OCI-LY1 (cell line): ENCODE measurements around the gene CDH13.

ENCODE experiments used
- H2AFZ ChIP-seq: fragments of 200-600 bp; sonication (generic), shearing (Covaris generic); 2 replicates; pipeline ENCODE4 v1.6.0; 2014; ENCODE audit warnings: antibody characterized with exemption, mild to moderate bottlenecking, low read length
- H3F3A ChIP-seq: fragments of 200-600 bp; sonication (generic), shearing (Covaris generic); 2 replicates; pipeline ENCODE4 v1.6.0; 2014; ENCODE audit warnings: mild to moderate bottlenecking, antibody characterized with exemption, low read length, moderate library complexity; ENCODE audit not compliant: insufficient read depth
- H3K27ac ChIP-seq: fragments of 200-600 bp; sonication (generic); 2 replicates; pipeline ENCODE4 v1.5.1; 2014; ENCODE audit warnings: low read length, mixed run types, mild to moderate bottlenecking, low read depth; ENCODE audit not compliant: poor library complexity, severe bottlenecking
- H3K27me3 ChIP-seq: fragments of 200-600 bp; sonication (generic); 2 replicates; pipeline ENCODE4 v1.6.0; 2014; ENCODE audit warnings: antibody characterized with exemption, mild to moderate bottlenecking, low read length, moderate library complexity; ENCODE audit not compliant: insufficient read depth
- H3K36me3 ChIP-seq: fragments of 200-600 bp; sonication (generic); 2 replicates; pipeline ENCODE4 v1.6.1; 2014; ENCODE audit warnings: mild to moderate bottlenecking, antibody characterized with exemption, low read length, moderate library complexity, mixed read lengths; ENCODE audit not compliant: insufficient read depth
- H3K4me1 ChIP-seq: fragments of 200-600 bp; sonication (generic); 2 replicates; pipeline ENCODE4 v1.5.1; 2014; ENCODE audit warnings: mild to moderate bottlenecking, low read length, moderate library complexity; ENCODE audit not compliant: insufficient read depth, severe bottlenecking
- H3K4me2 ChIP-seq: fragments of 200-600 bp; sonication (generic), shearing (Covaris generic); 2 replicates; pipeline ENCODE4 v1.6.1; 2014; ENCODE audit warnings: low read length
- H3K4me3 ChIP-seq: fragments of 200-600 bp; sonication (generic); 2 replicates; pipeline ENCODE4 v1.5.1; 2014; ENCODE audit warnings: low read length, low read depth, mild to moderate bottlenecking, mixed read lengths; ENCODE audit not compliant: poor library complexity, severe bottlenecking
- H3K79me2 ChIP-seq: fragments of 200-600 bp; shearing (Covaris generic); 2 replicates; pipeline ENCODE4 v1.6.1; 2016; ENCODE audit warnings: mixed run types, low read length, mixed read lengths; ENCODE audit not compliant: insufficient read depth
- H3K9ac ChIP-seq: fragments of 200-600 bp; sonication (generic), shearing (Covaris generic); 2 replicates; pipeline ENCODE4 v1.6.1; 2014; ENCODE audit warnings: mild to moderate bottlenecking, low read length, mixed read lengths
- H3K9me2 ChIP-seq: fragments of 200-600 bp; sonication (generic), shearing (Covaris generic); 2 replicates; pipeline ENCODE4 v1.6.1; 2014; ENCODE audit warnings: low read depth, mild to moderate bottlenecking, low read length, mixed read lengths
- H3K9me3 ChIP-seq: fragments of 200-600 bp; shearing (Covaris generic); 2 replicates; pipeline ENCODE4 v1.6.1; 2014; ENCODE audit warnings: low read length, mixed read lengths
- H4K20me1 ChIP-seq: fragments of 200-600 bp; sonication (generic), shearing (Covaris generic); 2 replicates; pipeline ENCODE4 v1.6.0; 2016; ENCODE audit warnings: mild to moderate bottlenecking, low read length; ENCODE audit not compliant: insufficient read depth
- EZH2 ChIP-seq: fragments of 200-600 bp; sonication (generic), shearing (Covaris generic); IDR thresholded peaks from 2 replicates; pipeline ENCODE4 v1.8.0; 2017; ENCODE audit warnings: borderline replicate concordance, mixed run types, mild to moderate bottlenecking, antibody characterized with exemption, low read length, moderate library complexity, mixed read lengths
- TF ChIP-seq, protein P1 (sequence below): fragments of 200-600 bp; sonication (generic), shearing (Covaris generic); IDR thresholded peaks from 2 replicates; pipeline ENCODE4 v1.5.1; 2017; ENCODE audit warnings: mild to moderate bottlenecking, antibody characterized with exemption, low read length, moderate library complexity, mixed read lengths

The CDH13 gene

DNA sequence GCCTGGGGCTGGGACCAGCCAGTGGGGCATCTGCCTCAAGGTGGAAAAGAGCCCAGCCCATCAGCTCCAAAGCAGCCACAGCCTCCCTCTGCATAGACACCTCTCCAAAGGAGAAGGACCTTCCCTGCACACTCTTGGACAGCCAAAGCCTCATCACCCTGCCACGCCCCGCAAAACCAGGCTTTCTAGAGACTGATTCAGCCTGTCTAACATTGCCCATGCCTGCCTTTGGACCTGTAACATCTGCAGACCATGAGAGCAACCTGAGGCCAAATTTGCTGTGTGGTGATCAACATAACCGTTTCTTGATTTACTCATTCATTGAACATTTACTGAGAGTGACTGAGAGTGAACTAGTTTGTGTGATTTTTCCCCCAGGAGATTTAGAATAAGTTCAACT is 961.3 kb downstream of the CDH13 start:
- H3K9ac ChIP-seq, result no peak overlapping the region
- no peaks in the 10 kb centered on the region for H3K4me1 ChIP-seq
- no peaks in the 10 kb centered on the region for H3K27me3 ChIP-seq
- H3K79me2 ChIP-seq, result no peaks in the 10 kb centered on the region
- no peaks in the 10 kb centered on the region for H3K9me3 ChIP-seq
- H4K20me1 ChIP-seq, result no peaks in the 10 kb centered on the region
- H3K27ac ChIP-seq, result no peak overlapping the region
- no peak overlapping the region for H3K4me2 ChIP-seq
- H3K4me3 ChIP-seq, result no peak overlapping the region
- H2AFZ ChIP-seq, result no peak overlapping the region
- TF ChIP-seq EZH2, result no peak
- TF ChIP-seq, protein P1, sequence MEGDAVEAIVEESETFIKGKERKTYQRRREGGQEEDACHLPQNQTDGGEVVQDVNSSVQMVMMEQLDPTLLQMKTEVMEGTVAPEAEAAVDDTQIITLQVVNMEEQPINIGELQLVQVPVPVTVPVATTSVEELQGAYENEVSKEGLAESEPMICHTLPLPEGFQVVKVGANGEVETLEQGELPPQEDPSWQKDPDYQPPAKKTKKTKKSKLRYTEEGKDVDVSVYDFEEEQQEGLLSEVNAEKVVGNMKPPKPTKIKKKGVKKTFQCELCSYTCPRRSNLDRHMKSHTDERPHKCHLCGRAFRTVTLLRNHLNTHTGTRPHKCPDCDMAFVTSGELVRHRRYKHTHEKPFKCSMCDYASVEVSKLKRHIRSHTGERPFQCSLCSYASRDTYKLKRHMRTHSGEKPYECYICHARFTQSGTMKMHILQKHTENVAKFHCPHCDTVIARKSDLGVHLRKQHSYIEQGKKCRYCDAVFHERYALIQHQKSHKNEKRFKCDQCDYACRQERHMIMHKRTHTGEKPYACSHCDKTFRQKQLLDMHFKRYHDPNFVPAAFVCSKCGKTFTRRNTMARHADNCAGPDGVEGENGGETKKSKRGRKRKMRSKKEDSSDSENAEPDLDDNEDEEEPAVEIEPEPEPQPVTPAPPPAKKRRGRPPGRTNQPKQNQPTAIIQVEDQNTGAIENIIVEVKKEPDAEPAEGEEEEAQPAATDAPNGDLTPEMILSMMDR, result no peak
- H3F3A ChIP-seq, result no peaks in the 10 kb centered on the region
- no peaks in the 10 kb centered on the region for H3K9me2 ChIP-seq
- H3K36me3 ChIP-seq, result no peaks in the 10 kb centered on the region

DNA sequence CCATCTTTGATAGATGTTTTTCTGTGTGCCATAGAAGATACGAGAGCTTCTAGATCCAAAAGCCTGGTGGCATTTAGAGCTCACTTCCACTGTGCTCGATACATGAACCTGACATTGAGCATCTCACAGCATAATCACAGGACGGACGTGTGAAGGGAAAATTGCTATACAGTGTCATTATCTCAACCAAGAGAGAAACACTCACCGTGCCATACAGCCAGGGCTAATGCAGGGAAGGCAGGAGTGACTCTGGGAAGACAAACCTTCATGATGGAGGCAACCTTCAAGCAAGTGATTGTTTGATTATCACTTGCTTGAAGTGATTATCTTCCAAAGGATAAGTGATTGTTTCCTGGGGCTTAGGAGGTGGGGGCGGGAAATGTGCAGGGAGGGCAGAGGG is 962.8 kb downstream of the CDH13 start:
- Histone ChIP-seq H2AFZ (no peak overlapping the region), H3K36me3 (no peaks in the 10 kb centered on the region), H3K4me3 (no peak overlapping the region), H3F3A (no peaks in the 10 kb centered on the region), H3K4me2 (no peak overlapping the region), H3K9me2 (no peaks in the 10 kb centered on the region), H3K4me1 (no peaks in the 10 kb centered on the region), H3K9ac (no peak overlapping the region), H3K27me3 (no peaks in the 10 kb centered on the region), H3K27ac (no peak overlapping the region), H4K20me1 (no peaks in the 10 kb centered on the region), H3K79me2 (no peaks in the 10 kb centered on the region), H3K9me3 (no peaks in the 10 kb centered on the region)
- TF ChIP-seq, protein P1, result no peak
- TF ChIP-seq EZH2, result no peak

DNA sequence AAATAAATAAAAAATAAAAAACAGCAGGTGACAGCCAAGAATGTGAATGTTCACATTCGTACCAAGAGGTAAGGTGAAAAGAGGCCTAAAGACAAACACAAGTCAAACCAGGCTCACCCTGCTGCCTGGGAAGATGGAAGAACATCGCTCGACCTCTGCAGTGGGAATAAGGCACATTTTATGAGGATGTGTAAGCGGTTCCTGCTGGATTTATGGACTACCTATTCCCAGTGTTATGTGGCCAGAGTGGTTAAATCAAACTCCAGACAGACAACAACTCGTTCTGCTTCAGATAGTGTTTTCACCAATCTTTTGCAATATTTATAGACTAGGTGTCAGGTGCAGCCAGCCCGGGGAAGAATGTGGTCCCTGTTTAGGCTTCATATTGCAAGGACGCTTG is 966.0 kb downstream of the CDH13 start:
- no peak overlapping the region for H3K9ac ChIP-seq
- no peak overlapping the region for H3K27ac ChIP-seq
- no peaks in the 10 kb centered on the region for H3K36me3 ChIP-seq
- H3K27me3 ChIP-seq, result no peaks in the 10 kb centered on the region
- H3K9me3 ChIP-seq, result no peaks in the 10 kb centered on the region
- H3K79me2 ChIP-seq, result no peaks in the 10 kb centered on the region
- no peak overlapping the region for H3K4me3 ChIP-seq
- no peak overlapping the region for H3K4me2 ChIP-seq
- H4K20me1 ChIP-seq, result no peaks in the 10 kb centered on the region
- H2AFZ ChIP-seq, result no peak overlapping the region
- H3K4me1 ChIP-seq, result no peaks in the 10 kb centered on the region
- H3K9me2 ChIP-seq, result no peaks in the 10 kb centered on the region
- TF ChIP-seq, protein P1, result no peak
- no peak for TF ChIP-seq EZH2
- H3F3A ChIP-seq, result no peaks in the 10 kb centered on the region
